Esophagus squamous epithelium (tissue), 5 donors: ENCODE results near the gene RREB1. TPM values are rescaled to one million over a fixed set of nuclear protein-coding genes. Genes with fewer than 3 reads are reported as not detected.

ENCODE experiments used
- DNase-seq: peaks from one replicate; lab custom pipeline; 2025; lab: John Stamatoyannopoulos, UW
- H3K27ac ChIP-seq, 4 donors: fragments of 200-600 bp; sonication (generic); one replicate each; pipeline ENCODE4 v1.5.1; 2016 to 2019; ENCODE audit warnings: mild to moderate bottlenecking in 1 of 4
- H3K27me3 ChIP-seq, 4 donors: fragments of 200-600 bp; sonication (generic); 1 replicate in 3 of 4; 2 replicates in 1 of 4; pipeline versions ENCODE4 v1.5.1 to v1.6.0; 2017 to 2021; ENCODE audit warnings: antibody characterized with exemption in 1 of 4
- H3K36me3 ChIP-seq, 3 donors: fragments of 200-600 bp; sonication (generic); one replicate each; pipeline ENCODE4 v1.5.1; 2016 to 2019
- H3K4me1 ChIP-seq, 3 donors: fragments of 200-600 bp; sonication (generic); one replicate each; pipeline ENCODE4 v1.5.1; 2017 to 2019
- H3K4me3 ChIP-seq, 4 donors: fragments of 200-600 bp; sonication (generic); 1 replicate in 3 of 4; 2 replicates in 1 of 4; pipeline ENCODE4 v1.5.1; 2016 to 2019; ENCODE audit warnings: mild to moderate bottlenecking in 2 of 4, moderate library complexity in 1 of 4
- H3K9me3 ChIP-seq, 3 donors: fragments of 200-600 bp; sonication (generic); one replicate each; pipeline ENCODE4 v1.5.1; 2016 to 2019
- CTCF ChIP-seq, 6 experiments: fragments of 450-650 bp in 4 of 6; fragments of 200-600 bp in 2 of 6; sonication (generic) in 2 of 6; IDR thresholded peaks; one replicate each; pipeline ENCODE4 v1.5.1; 2016 to 2019; ENCODE audit warnings: antibody characterized with exemption in 6 of 6, mild to moderate bottlenecking in 4 of 6, moderate library complexity in 4 of 6
- POLR2A ChIP-seq, 4 donors: fragments of 450-650 bp; IDR thresholded peaks; one replicate each; pipeline ENCODE4 v1.6.1; 2017; ENCODE audit warnings: antibody characterized with exemption in 4 of 4, mild to moderate bottlenecking in 4 of 4, moderate library complexity in 3 of 4
- WGBS, 2 donors: methylation state at CpG; one replicate each; pipeline ENCODE4 v1.1.5; 2018; 5-methylcytosine and 5-hydroxymethylcytosine counted together
- intact Hi-C: fragments of 100-400 bp; cut with DNase I; formaldehyde crosslinking; loops from one replicate; pipeline ENCODE4 v1.15.0; 2022
- total RNA-seq, 4 donors: library from RNA; depleted of rRNA; stranded (reverse); fragments of >200 nt; gene quantifications; one replicate each; pipeline ENCODE4 v1.1.0, GENCODE V29; 2016
- donor health status: DM: yes; HTN: yes; CAD: no.

RREB1 gene
- total RNA-seq, 4 donors from 2014 or later = 41.7 to 79.6 (median 57.5) TPM

- H3K4me3 ChIP-seq = no peak overlapping the region
- H3K27me3 ChIP-seq = no peaks in the 10 kb centered on the region
- TF ChIP-seq POLR2A (IDR thresholded peaks at IDR 0.05) (no peak), CTCF (IDR thresholded peaks at IDR 0.05) (no peak)
- H3K4me1 ChIP-seq = peaks cover 16 to 81% (median 32%) of the 10 kb centered on the region in 3 donors
- intact Hi-C loops = no loop called here
- DNase-seq = no peak
- H3K9me3 ChIP-seq = no peaks in the 10 kb centered on the region
- WGBS, 2 donors = 91 to 92% methylated on average over 8 of the region's 8 CpGs
- peak overlapping the region in 1 of 4 donors; percentile 30 for H3K27ac ChIP-seq
- peaks cover 0 to 5% (median 0%) of the 10 kb centered on the region in 3 donors for H3K36me3 ChIP-seq
Measured at GRCh38 chr6:7132398-7133035, 24.8 kb downstream of the RREB1 start.

- WGBS, 2 donors = 78% methylated on average over 4 of the region's 4 CpGs
- intact Hi-C loops = no loop called here
- peaks cover 18 to 81% (median 29%) of the 10 kb centered on the region in 3 donors for H3K4me1 ChIP-seq
- H3K9me3 ChIP-seq = no peaks in the 10 kb centered on the region
- no peaks in the 10 kb centered on the region for H3K27me3 ChIP-seq
- no peak for DNase-seq
- peaks cover 0 to 5% (median 0%) of the 10 kb centered on the region in 3 donors for H3K36me3 ChIP-seq
- H3K4me3 ChIP-seq = no peak overlapping the region
- TF ChIP-seq POLR2A (IDR thresholded peaks at IDR 0.05) (no peak), CTCF (IDR thresholded peaks at IDR 0.05) (no peak)
- peak overlapping the region in 3 of 4 donors; percentile 1 to 42 (median 31) for H3K27ac ChIP-seq
Measured at GRCh38 chr6:7134999-7135745, 27.4 kb downstream of the RREB1 start.

- H3K9me3 ChIP-seq = no peaks in the 10 kb centered on the region
- no peak for TF ChIP-seq POLR2A (IDR thresholded peaks at IDR 0.05)
- no peak for TF ChIP-seq CTCF (IDR thresholded peaks at IDR 0.05)
- H3K4me3 ChIP-seq = no peak overlapping the region
- peak overlapping the region in 3 of 4 donors; percentile 1 to 42 (median 31) for H3K27ac ChIP-seq
- H3K27me3 ChIP-seq = no peaks in the 10 kb centered on the region
- intact Hi-C loops = no loop called here
- no peak for DNase-seq
- peaks cover 18 to 81% (median 31%) of the 10 kb centered on the region in 3 donors for H3K4me1 ChIP-seq
- peaks cover 0 to 5% (median 0%) of the 10 kb centered on the region in 3 donors for H3K36me3 ChIP-seq
Measured at GRCh38 chr6:7135755-7136154, 28.0 kb downstream of the RREB1 start.

DNA sequence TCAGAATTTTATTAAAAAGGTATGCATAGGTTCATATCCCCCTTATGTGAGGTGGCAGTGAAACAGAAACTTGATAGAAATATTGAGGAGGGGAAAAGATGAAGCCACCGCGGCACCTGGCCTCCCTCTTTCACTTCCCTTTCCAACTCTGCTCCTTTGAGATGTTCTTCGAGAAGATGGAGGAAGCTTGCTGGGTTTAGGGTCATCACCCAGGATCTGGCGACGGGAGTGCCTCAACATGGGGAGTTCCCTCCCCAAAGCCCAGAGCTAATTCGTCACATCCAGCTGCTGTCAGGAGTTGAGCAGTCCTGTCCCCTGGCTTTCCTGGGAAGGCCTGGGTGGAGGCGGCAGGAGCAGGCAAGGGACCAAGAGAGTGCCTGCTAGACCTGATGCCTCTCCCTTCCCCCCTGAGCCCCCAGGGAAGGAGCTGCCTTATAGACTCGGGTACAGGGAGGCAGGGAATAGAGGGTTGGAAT is 29.1 kb downstream of the RREB1 start:
- H3K4me3 ChIP-seq = no peak overlapping the region
- no peaks in the 10 kb centered on the region for H3K9me3 ChIP-seq
- intact Hi-C loops = no loop called here
- peak overlapping the region; percentile 41 to 96 (median 87) for H3K27ac ChIP-seq
- 58 to 59% methylated on average over 6 of the region's 8 CpGs for WGBS, 2 donors
- H3K36me3 ChIP-seq = peaks cover 0 to 5% (median 0%) of the 10 kb centered on the region in 3 donors
- no peak for DNase-seq
- TF ChIP-seq CTCF (IDR thresholded peaks at IDR 0.05) = no peak
- peak in 1 of 4 donors; percentile 15 for TF ChIP-seq POLR2A (IDR thresholded peaks at IDR 0.05)
- H3K27me3 ChIP-seq = no peaks in the 10 kb centered on the region
- H3K4me1 ChIP-seq = peaks cover 25 to 79% (median 37%) of the 10 kb centered on the region in 3 donors
